AML-193 (cell line): ENCODE results near the gene FLII.

Experiments used
- DNase-seq, 2 experiments: peaks; one replicate each; lab custom pipeline; 2025; lab: John Stamatoyannopoulos, UW

The FLII gene

DNA sequence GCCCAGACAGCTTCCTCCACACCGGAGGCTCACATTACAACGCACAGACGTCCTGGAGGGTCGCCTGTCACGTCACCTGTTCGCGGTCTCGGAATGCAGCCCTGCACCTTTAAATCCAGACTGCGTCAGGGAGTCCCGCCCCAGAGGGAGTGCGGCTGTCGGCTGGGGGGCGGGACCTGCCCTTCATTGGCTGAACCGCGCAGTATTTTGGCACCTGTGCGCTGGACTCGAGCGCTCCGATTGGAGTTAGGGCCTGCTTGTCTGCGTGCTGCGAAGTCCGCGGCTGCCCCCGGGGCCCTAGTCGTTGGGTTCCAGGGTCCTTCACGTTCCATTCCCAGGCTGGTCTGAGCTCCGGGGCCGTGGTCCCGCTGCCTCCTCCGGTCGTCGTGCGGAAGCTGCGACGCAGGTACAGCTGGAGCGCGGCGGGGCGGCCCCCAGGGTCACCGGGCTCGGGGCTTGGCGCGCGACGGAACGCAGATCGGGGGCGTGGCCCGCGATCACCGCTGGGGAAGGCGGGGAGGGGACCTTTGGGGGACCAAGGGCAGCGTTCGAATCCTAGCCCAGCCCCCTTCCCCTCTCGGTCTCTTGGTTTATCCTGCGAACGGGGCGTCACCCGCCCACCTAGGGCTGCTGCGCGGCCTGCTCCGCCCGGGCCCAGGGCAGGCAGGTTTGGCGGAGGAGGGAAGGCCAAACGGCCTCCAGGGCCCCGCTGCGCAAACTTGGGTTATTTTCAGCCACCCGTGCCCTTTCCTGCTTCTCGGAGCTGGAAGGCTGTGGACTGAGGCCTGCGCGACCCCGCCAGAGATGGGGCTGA, 2.0 kb upstream of the FLII start, which contains the start of gene MIEF2:
Gene MIEF2 (plus strand): TSS at position 331 of the 814 bp plus-strand sequence. CDS start 2,059 bp downstream, outside the sequence.
- DNase-seq: peak; percentile 67 to 71

DNA sequence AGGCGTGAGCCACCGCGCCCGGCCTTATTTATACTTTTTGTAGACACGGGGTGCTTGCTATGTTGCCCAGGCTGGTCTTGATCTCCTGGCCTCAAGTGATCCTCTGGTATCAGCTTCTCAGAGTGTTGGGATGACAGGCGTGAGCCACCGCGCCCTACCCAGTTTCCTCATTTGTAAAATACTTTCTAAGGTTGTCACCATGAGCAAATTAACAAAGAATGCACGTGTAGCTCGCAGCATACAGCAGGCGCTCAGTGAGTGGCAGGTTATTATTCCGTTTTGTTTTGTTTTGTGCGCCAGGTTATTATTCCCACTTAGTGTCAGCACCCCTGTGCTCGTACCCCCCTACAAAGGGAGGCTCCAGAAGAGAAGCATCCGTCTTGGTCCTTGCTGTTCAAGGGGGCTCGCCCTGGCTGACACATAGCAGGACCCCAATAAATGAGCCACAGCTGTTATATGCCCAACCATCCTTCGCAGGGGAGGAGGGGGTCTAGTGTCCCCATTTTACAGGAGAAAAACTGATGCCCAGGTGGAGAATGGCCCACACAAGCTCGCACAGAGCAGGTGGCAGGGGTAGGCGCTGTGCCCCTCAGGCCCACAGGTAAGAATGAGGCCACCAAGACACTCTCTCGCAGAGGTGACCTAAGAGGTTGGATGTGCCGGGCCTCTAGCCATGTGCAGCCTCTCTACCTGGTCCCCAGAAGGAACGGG, 1.2 kb upstream of the FLII start:
- DNase-seq: no peak

DNA sequence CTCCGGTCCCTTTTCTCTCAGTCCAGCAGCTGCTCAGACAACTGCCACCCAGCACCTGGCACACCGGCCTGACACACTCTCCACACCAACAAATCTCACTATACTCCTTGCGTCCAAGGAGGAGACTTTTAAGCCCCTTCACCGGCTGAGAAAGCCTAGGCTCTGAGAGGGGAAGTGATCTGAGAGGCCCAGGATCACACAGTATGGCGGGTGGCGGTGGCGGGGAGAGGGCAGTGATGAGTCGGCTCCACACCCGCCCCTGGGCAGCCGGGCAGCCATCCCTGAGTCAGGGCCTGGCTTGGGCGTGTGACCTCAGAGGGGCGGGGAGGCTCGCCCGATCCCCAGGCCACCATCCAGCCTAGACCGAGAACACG, 569 bp downstream of the FLII start:
- peak; percentile 17 to 21 for DNase-seq

DNA sequence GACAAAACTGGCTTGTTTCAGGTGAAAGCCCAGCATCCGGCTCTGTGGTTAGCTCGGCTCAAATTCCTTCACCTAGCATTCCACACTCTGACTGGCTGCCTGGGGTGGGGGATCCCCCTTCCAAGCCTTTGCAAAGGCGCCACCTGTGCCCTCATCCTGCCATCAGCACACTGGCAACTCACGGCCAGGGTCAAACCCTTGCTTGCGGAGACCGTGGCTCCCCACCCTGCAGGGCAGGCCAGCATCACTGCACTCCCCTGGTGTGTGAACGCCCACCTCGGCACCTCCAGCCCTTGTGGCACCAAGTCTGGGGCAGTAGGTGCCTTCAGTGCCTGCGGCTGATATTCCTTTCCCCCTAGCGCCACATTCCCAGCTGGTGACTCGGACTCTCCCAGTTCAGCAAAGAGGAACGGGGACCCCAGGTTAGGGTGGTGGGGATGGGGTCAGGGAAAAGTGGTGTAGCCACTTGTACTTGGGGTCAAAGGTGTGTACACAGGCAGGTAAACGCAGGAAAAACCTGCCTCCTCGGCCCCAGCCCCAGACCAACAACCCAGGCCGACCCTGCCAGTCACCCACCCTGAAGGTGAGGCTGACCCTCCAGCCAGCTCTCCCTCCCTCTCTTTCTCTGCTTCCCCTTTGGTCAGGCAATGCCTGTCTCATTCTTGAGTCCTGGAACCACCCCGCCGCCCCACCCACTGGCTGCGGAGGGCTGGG, 1.1 kb downstream of the FLII start:
- peak in 1 of 2 experiments; percentile 14 for DNase-seq

DNA sequence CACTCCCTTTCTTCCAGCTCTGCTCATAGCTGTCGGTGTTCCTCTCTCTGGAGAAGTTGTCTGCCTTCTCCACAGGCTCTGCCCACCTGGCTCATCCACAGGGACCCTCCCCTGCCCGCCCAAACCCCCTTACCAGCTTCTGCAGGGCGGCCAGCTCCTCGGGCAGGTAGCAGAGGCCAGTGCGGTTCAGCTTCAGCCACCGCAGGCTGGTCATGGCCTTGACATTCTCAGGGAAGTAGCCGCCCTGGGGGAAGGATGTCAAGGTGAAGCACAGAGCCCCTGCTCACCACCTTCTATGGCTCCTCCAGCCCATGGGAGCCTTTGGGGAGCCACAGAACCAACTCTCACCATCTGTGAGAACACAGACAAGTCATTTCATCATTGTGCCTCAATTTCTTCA, 1.8 kb downstream of the FLII start:
- DNase-seq: no peak

DNA sequence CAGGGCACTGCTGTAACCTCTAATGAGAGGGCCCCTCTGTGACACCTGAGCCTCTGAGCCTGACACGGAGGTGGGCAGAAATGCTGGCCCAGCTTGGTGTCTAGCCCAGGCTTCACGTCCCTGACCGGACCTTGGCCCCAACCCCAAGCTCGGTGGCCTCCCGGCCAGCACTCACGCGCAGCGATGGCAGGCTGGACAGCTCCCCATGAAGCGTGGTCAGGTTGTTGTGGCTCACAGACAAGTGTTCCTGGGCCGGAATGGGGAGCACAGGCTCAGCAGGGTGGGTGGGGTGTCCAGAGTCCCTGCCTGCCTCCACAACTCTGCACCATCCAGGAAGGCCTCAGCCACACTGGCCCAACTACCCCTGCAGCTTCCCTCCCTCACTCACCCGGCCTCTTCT, 2.2 kb downstream of the FLII start:
- no peak for DNase-seq

DNA sequence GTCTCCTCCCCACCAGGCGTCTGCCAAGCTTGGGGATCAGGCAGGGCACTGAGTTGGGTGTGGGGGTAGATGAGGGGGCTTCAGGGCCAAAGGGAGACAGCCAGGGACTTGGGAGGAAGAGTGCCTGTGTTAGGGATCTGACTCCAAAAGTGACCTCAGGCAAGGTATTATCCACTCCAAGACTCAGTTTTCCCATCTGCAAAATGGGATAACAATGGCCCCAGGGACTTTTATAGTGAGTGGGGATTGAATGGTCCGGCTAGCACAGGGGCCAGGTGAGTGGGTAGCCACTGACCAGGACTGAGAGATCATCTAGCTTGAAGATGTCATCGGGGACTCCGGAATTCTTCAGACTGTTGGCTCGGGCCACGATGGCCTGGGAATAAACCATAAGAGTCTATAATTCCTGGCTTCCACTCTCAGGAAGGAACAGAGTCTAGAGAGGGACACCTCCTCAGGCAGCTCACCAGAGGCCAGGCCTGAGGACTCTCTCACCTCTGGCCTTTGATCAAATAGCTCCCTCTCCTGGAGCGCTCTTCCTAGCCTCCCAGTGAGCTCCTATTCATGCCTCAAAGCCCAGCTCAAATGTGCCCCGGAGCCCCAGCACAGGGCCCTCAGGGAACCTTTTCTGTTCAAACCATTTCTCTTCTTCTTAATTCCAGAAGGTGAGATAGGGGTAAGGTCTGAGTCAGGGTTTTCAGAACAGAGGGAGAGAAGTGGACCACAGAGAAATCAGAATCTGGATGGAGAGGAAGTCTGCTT, 3.5 kb downstream of the FLII start:
- no peak for DNase-seq

DNA sequence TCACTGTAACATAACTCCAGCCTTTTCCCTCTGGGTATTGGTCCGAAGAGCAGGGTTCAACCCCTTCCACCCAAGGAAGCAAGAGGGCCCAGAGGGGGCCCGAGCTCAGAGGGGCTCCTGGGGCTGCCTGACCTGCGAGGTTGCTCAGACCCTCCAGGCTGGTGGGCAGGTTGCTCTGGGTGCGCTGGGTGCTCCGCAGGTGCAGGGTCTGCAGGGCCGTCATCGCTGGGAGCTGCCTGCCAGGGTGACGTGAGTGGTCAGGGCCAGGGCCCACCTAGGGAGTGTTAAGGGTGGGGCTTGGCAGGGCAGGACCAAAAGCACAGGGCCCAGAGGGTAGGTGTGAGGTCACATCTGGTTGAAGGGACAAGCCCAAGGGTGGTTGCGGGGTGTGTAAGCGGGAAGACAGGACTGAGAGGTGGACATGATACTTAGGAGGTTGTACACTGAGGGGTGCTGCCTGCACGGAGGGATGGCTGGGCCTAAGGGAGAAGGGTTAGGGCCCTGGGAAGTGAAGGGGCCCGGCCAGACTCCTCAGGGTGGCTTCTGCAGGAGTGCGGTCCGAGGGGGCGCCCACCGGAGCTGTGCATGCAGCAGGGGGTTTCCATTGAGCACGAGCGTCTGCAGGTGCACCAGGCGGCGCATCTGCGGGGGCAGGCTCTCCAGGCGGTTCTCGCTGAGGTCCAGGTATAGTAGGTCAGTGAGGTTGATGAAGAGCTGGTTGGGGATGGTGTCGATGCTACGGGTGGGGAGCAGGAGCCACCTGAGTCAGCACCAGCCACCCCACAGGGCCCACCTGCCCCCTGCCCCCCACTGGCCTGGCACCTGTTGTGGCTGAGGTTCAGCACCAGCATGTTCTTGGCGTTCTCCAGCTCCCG, 4.4 kb downstream of the FLII start:
- no peak for DNase-seq

DNA sequence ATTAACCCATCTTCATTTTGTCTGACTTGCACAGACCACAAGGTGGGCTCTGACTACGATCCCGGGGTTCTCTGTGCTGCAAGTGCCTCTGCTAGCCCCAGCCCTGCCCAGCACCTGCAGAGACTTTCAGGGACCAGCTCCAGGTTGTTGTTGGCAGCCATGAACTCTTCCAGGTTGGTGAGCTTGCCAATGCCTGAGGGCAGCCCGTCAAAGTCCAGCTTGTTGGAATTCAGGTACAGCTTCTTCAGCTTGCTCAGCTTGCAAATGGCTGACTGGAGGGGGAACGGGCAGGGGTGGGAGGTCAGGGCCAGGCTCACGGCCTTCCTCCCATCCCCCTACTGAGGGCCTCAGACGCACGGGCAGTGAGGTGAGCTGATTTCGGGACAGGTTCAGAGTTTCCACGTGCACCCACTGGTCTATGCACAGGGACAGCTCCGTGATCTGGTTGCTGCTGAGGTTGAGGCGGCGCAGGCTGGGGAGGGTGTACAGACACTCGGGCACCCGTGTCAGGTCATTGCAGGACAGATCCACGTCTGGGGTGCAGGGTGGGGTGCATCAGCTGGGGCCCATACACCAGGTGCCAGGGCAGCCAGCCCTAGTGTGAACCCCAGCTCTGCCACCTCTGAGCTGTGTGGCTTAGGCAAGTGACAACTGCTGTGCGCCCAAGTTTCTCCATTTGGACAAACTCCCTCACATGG, 5.2 kb downstream of the FLII start:
- DNase-seq: no peak

DNA sequence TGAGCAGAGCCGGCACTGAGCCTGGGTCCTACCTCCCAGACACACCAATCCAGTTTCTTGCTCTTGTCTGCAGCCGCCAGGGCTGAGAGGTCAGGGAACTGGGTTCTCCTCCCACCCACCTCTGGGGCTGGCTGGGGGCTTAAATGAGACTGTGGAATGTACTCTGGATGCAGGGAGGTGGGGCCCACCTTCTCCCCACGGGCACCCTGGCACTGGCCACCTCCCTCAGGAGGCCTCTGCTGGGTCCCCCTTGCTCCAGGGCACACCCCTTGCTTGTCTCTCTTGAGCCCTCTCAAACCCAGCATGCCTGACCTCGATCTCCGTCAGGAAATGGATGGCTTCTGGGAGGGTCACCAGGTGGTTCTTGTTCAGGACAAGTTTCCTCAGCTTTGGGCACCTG, 6.4 kb downstream of the FLII start:
- no peak for DNase-seq

DNA sequence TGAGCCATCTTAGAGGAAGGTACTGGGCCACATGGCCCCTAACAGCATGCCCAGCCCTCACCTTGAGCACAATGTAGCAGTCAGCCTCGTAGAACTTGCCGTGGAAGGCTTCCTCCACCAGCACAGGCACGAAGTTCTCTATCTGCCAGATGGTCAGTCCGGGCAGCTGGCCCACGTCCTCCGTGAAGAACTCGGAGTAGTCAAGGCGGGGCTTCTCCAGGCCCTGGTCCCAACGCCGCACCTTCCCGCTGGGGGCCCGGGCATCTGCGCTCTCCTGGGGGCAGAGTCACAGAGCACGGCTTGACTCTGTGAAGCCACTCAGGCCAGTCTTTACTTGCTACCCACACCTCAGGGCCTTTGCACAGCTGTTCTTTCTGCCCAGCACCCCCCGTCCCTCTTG, 7.3 kb downstream of the FLII start:
- no peak for DNase-seq

DNA sequence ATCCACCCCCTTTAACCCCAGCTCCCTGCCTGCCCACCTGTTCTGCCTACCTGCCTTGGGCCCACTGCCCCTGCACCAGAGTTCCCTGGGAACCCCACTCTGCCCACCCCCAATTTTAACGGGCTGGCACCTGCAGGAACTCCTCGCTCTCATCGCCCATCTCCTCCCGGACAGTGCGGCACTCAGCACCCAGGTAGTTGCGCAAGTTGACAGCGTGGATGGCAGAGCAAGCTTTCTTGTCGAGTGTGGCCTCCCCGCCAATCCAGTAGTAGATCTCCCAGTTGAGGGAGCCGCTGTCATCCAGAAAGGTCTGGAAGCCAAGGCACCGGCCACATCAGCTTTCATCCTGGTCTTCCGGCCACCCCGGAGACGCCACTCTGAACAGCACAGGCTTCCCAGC, 7.8 kb downstream of the FLII start:
- DNase-seq: no peak

DNA sequence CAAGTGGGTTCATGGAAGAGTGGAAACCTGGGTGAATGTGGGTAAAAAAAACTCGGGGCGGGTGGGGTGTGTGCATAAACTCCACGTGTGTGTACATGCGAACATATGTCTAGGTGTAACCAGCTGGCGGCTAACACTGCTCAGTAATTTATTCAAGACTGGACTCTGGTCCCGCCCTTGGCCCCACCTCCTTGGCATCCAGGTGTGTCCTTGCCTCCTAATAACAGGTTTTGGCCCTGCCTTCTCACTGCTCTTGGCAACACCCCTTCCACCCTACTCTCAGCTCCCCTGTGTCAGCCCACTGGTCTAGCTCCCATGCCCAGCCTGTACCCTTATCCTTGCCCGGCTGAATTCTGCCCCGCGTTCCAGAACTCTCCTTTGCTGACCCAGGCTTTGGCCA, 8.3 kb downstream of the FLII start:
- DNase-seq: no peak

DNA sequence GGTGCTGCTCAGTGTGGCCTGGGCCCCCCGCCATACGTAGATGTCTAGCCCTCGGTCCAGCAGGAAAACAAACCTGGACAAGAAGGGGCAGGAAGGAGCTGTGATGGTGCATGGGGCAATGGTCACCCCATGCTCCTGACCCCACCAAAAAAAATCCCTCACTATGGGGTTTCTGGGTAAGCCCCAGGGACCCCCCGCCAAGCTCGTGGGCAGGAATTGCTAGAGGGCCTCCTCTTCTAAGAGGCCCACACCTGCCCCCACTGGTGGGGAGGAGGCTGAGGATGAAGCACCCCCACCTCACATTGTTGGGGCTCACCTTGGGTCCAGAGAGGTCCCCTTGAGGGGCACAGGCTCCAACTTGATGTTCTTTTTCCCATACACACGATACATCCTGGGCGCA, 9.7 kb downstream of the FLII start:
- no peak for DNase-seq

DNA sequence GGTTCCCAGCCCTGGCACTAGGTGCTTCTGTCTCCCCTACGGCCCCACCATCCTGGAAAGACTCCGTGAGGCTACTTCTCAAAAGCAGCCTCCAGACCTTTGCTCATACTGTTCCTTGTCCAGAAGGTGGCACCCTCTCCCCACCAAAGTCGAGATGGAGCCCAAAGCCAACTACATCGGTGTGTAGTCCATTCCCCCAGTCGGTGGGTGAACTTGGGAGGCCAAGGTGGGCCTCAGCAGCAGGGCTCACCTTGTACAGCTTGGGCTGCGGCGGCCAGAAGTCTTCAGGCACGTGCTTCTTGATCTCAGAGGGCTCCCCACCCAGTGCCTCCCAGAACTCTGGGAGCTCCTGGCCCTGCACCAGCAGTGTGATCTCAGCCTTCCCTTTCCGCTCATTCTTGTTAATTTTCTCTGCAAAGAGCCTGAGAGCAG, 10.2 kb downstream of the FLII start:
- peak; percentile 11 to 36 for DNase-seq

DNA sequence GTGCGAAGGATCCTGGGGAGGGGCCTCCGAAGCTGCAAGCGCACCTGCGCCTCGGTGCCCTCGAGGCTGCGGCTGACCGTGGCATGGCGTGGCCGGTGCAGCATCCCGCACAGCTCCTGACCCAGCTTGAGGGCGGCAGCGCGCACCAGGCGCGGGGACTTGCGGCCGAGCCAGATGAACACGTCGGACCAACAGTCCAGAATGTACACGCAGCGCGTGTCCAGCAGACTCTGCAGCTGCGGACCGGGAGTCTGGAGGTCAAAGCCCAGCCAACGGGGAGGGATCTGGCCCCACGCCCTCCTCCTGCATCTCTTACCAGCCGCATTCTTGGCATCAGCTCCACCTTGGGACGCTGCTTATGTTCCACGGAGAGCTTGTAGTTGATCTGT, 10.9 kb downstream of the FLII start:
- DNase-seq: no peak

DNA sequence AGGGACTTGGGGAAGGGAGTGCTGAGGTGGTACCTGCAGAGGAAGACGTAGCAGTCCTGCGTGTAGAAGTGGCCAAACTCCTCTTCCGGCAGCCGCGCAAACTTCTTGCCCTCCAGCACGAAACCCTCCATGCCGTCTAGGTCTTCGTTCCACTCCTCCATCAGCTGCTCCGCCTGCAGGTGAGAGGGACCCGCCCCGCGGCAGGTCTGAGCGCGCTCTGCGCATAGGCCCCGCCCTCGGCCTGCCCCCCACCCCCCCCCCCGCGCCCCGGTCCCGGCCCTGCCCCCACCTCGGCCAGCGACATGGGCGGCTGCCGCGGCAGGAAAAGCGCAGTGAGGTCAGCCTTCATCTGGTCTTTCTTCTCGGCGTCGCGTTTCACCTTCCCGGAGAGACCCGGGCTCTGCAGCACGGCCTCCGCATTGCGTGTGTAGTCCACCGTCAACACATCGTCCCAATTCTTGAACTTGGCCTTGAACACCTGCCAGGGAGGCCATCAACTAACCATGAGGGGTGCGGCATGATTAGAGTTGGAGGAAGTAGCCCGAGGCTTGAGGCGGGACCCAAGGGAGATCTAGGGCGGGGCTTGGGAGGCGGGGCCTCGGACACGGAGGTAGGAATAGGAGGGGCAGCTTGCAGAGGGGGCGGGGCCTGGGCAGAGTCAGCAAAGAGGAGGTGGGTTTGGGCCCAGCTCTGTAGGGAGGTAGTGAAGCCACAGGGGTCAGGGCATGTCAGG, 11.5 kb downstream of the FLII start:
- no peak for DNase-seq

DNA sequence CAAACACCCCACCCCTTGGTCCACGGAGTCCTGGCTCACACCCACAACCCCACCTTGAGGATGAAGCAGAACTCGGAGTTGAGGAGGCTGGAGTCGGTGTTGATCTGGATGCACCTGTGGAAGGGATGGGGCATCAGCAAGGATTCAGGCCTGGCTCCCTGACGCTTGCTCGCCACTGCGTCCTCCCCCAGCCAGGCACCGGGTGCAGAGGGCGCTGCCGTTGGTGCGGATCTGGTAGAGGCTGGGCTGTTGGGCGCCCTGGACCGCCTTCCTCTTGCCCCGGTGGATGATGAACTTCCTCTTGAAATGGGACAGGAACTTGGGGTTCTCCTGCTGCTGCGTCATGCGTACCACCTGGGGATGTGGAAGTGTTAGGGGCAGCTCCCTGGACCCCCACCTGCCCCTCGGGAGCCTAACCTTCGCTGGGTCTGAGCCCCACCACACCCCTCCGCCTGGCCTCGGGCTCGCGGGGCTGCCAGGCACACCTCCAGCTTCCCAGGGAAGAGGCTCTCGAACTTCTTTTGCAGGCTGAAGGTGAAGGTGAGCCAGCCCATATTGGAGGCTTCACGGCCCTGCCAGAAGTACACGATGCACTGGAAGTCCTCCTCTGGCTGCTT, 12.3 kb downstream of the FLII start:
- no peak for DNase-seq

DNA sequence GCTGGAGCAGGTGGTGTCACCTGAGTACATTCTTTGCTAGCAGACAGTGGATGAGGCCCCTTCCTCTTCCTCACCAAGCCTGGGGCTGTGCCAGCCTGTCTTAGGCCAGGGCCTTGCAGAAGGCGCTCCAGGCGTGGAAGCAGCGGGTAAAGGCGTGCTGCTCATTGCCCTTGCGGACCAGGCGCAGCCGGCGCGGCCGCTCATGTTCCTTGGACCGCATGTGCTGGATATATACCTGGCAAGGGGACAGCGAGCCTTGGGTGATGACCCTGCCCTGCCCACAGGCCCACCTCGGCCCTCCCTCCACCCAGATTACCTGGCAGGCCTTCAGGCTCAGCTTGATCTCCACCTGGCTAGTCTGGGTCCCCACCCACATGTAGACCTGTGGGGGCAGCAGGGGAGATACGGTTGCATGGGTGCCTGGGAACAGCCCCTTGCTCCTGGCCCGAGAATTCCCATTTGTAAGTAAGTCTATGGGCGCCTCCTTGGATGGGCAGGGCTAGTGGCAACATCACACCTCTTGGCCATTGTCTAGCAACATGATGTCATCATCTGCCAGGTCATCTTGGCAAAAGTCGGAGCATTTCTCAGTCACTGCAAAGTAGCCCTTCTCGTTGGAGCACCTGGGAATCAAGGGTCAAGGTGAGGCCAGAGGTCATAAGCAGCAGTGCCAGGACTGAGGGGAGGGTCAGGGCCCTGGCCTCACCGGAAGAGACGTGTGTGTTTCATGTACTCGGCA, 13.3 kb downstream of the FLII start:
- no peak for DNase-seq
